ENCODE results near the gene HSPA1B. TPM values are rescaled to one million over a fixed set of nuclear protein-coding genes. Genes with fewer than 3 reads are reported as not detected.

Gene HSPA1B
- total and polyA plus RNA-seq, 7 donors = 19.4 to 721 (median 199) TPM

DNA sequence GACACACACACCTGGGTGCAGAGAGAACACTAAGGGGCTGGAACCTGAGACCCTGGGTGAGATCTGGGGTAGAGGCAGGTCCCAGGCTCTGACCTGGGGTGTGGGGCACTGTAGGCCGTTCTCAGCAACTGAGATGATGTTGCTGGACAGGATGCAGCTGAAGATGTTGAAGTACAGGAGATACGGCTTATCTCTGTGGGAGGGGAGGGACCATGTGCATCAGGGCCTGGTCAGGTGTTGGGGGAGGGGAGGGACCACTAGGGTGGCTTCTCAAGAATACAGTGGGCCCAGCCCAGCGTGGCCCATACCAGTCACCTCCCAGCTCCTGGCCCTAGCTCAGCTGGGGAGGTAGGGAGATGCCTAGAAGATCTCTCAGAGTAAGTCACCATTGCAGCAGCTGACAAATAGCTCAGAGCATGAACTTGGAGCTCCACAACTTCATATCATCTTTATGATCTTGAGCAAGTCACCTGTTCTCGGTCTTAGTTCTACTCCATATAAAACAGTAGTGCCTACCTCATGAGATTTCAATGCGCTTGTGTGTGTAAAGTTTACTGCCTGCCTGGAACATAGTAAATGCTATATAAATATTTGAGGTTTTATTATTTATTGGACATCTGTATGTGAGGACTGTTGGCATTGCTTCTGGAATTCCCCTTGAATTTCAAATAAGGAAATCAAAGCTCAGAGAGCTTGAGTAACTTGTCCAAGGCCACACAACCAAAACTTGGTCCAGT lies 47.5 kb downstream of the HSPA1B start:
- ATAC-seq (no peak), DNase-seq (no peak)
- no peak overlapping the region for H3K4me3 ChIP-seq
- no peaks in the 10 kb centered on the region for H3K27me3 ChIP-seq (ENCODE audit: insufficient read depth in 3 of 3, low read length in 2 of 3)
- H3K27ac ChIP-seq = no peak overlapping the region
- TF ChIP-seq CTCF (IDR thresholded peaks at IDR 0.05) = no peak
- WGBS, 3 donors = 79 to 84% (median 79%) methylated on average over 5 of the region's 5 CpGs
- H3K36me3 ChIP-seq (ENCODE audit: insufficient read depth in 1 of 2, low read depth in 1 of 2) = peaks cover 0 to 6% of the 10 kb centered on the region in 2 donors
- no peaks in the 10 kb centered on the region for H3K9me3 ChIP-seq
- H3K4me1 ChIP-seq = no peaks in the 10 kb centered on the region
- intact Hi-C loops (cut with DNase I) = no loop called here

DNA sequence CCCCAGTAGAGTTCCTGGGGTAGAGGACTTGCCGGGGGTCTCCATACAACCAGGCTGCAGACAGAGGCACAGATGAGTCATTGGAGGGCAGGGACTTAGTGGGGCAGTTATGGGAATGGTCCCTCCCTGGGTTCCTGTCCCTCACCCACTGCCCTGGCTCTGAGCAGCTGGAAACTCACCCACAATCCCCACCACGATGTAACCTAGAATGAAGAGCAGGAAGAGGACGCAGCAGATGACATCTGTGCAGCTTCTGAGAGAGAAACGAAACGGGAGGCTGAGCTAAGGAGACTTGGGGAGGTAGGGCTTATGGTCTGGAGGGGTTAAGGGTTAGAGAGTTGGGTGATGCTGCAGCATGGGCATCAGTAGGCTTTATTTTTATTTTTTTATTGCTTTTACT lies 48.3 kb downstream of the HSPA1B start:
- ATAC-seq (no peak), DNase-seq (no peak)
- no peak overlapping the region for H3K27ac ChIP-seq
- no peaks in the 10 kb centered on the region for H3K9me3 ChIP-seq
- WGBS, 3 donors = 52 to 65% (median 60%) methylated on average over 5 of the region's 5 CpGs
- no peaks in the 10 kb centered on the region for H3K27me3 ChIP-seq (ENCODE audit: insufficient read depth in 3 of 3, low read length in 2 of 3)
- TF ChIP-seq CTCF (IDR thresholded peaks at IDR 0.05) = no peak
- intact Hi-C loops (cut with DNase I) = no loop called here
- H3K4me3 ChIP-seq = no peak overlapping the region
- no peaks in the 10 kb centered on the region for H3K4me1 ChIP-seq
- H3K36me3 ChIP-seq (ENCODE audit: insufficient read depth in 1 of 2, low read depth in 1 of 2) = peaks cover 0 to 15% of the 10 kb centered on the region in 2 donors

DNA sequence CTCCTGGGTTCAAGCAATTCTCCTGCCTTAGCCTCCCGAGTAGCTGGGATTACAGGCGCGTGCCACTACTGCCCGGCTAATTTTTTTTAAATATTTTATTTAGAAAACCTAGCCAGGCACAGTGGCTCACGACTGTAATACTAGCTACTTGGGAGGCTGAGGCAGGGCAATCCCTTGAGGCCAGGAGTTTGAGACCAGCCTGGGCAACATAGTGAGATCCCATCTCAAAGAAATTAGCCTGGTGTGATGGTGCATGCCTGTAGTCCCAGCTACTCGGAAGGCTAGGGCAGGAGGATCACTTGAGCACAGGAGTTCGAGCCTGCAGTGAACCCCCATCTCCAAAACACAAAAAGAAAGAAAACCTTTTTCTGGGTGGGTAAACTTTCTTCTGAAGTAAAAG lies 48.8 kb downstream of the HSPA1B start:
- 80 to 91% (median 81%) methylated on average over 7 of the region's 7 CpGs for WGBS, 3 donors
- Histone ChIP-seq H3K4me1 (no peaks in the 10 kb centered on the region), H3K27ac (no peak overlapping the region), H3K9me3 (no peaks in the 10 kb centered on the region), H3K27me3 (ENCODE audit: insufficient read depth in 3 of 3, low read length in 2 of 3) (no peaks in the 10 kb centered on the region), H3K36me3 (ENCODE audit: insufficient read depth in 1 of 2, low read depth in 1 of 2) (peaks cover 0 to 19% of the 10 kb centered on the region in 2 donors), H3K4me3 (no peak overlapping the region)
- no peak for DNase-seq
- no peak for TF ChIP-seq CTCF (IDR thresholded peaks at IDR 0.05)
- ATAC-seq = no peak
- intact Hi-C loops (cut with DNase I) = no loop called here

GRCh38 chr6:31877125-31877650 lies 49.6 kb downstream of the HSPA1B start:
- no peak overlapping the region for H3K4me3 ChIP-seq
- H3K36me3 ChIP-seq (ENCODE audit: insufficient read depth in 1 of 2, low read depth in 1 of 2) = peaks cover 2 to 27% of the 10 kb centered on the region in 2 donors
- DNase-seq (no peak), ATAC-seq (no peak)
- H3K27me3 ChIP-seq (ENCODE audit: insufficient read depth in 3 of 3, low read length in 2 of 3) = no peaks in the 10 kb centered on the region
- 48 to 72% (median 59%) methylated on average over 2 to 3 of the region's 3 CpGs for WGBS, 3 donors
- H3K27ac ChIP-seq = no peak overlapping the region
- H3K9me3 ChIP-seq = no peaks in the 10 kb centered on the region
- intact Hi-C loops (cut with DNase I) = no loop called here
- H3K4me1 ChIP-seq = no peaks in the 10 kb centered on the region
- TF ChIP-seq CTCF (IDR thresholded peaks at IDR 0.05) = no peak

Data from psoas muscle (tissue), 8 donors.